A673 (cell line): Measurements from ENCODE around the gene CAST.

Experiments used
- CTCF ChIP-seq: fragments of 300-800, 200-600 bp; sonication (generic); conservative IDR thresholded peaks from 2 replicates; pipeline ENCODE4 v1.5.1; 2017; ENCODE audit warnings: low read depth, mild to moderate bottlenecking, antibody characterized with exemption, low read length, moderate library complexity, mixed read lengths
- EZH2 ChIP-seq: fragments of 200-600 bp; sonication (generic); IDR thresholded peaks from 2 replicates; pipeline ENCODE4 v1.6.1; 2017; ENCODE audit warnings: borderline replicate concordance, low read depth, mild to moderate bottlenecking, mixed read lengths, antibody characterized with exemption, low read length; ENCODE audit not compliant: poor library complexity, severe bottlenecking

DNA sequence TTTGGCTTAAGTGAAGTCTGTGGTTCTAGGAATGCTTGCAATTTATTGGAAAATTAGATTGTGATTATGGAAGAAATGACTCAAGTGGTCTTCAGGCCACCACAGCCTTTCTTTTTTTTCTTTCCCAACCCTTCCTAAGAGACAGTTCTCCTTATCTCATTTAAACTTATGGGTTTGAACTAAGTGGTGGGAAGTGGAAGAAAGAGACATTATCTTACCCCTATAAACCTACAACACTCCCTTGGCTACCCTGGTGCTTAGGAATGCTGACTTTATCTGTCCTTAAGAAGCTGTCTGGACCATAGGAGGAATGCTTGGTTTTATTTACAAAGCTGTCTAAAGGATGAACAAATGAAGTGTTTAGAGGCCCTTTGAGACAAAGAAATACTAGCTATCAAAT, 150.7 kb downstream of the CAST start:
- TF ChIP-seq CTCF (no peak), EZH2 (no peak)
